Suprapubic skin (tissue), 4 donors: ENCODE results near the gene GPM6B. TPM values are rescaled to one million over a fixed set of nuclear protein-coding genes. Genes with fewer than 3 reads are reported as not detected.

Experiments used
- DNase-seq, 2 donors: peaks; one replicate each; pipeline ENCODE4 v3.0.0-alpha.2; 2019; ENCODE audit warnings: low spot score in 2 of 2
- H3K27ac ChIP-seq: fragments of 200-600 bp; sonication (generic); one replicate; pipeline ENCODE4 v1.5.1; 2019
- H3K27me3 ChIP-seq: fragments of 200-600 bp; sonication (generic); one replicate; pipeline ENCODE4 v1.5.1; 2019
- H3K36me3 ChIP-seq: fragments of 200-600 bp; sonication (generic); one replicate; pipeline ENCODE4 v1.5.1; 2019
- H3K4me1 ChIP-seq: fragments of 200-600 bp; sonication (generic); one replicate; pipeline ENCODE4 v1.5.1; 2019
- H3K4me3 ChIP-seq: fragments of 200-600 bp; sonication (generic); one replicate; pipeline ENCODE4 v1.5.1; 2019; ENCODE audit warnings: mild to moderate bottlenecking
- H3K9me3 ChIP-seq: fragments of 200-600 bp; sonication (generic); one replicate; pipeline ENCODE4 v1.5.1; 2019
- CTCF ChIP-seq, 2 donors: fragments of 200-600 bp in 1 of 2; fragments of 450-650 bp in 1 of 2; sonication (generic) in 1 of 2; IDR thresholded peaks; one replicate each; pipeline ENCODE4 v1.5.1; 2016 to 2019; ENCODE audit warnings: antibody characterized with exemption in 2 of 2, mild to moderate bottlenecking in 1 of 2, moderate library complexity in 1 of 2
- EP300 ChIP-seq: sonication (generic); formaldehyde crosslinking; IDR thresholded peaks from one replicate; pipeline ENCODE4 v1.6.1; 2017; ENCODE audit warnings: antibody characterized with exemption
- POLR2A ChIP-seq, 2 donors: fragments of 450-650 bp; IDR thresholded peaks; one replicate each; pipeline ENCODE4 v1.6.1; 2017; ENCODE audit warnings: antibody characterized with exemption in 2 of 2, mild to moderate bottlenecking in 2 of 2, moderate library complexity in 2 of 2
- POLR2AphosphoS5 ChIP-seq, 3 donors: sonication (generic); formaldehyde crosslinking; IDR thresholded peaks; one replicate each; pipeline ENCODE4 v1.6.1; 2017; ENCODE audit warnings: antibody characterized with exemption in 3 of 3
- WGBS: methylation state at CpG from one replicate; pipeline ENCODE4 v1.1.5; 2018; 5-methylcytosine and 5-hydroxymethylcytosine counted together
- total RNA-seq, 4 donors: library from RNA; depleted of rRNA; stranded (reverse); fragments of >200 nt; gene quantifications; one replicate each; pipeline ENCODE4 v1.1.0, GENCODE V29; 2016

The GPM6B gene
- total RNA-seq, 4 donors from 2014 or later = 6.6 to 21.7 (median 13.8) TPM

- H3K4me3 ChIP-seq = no peak overlapping the region
- no peaks in the 10 kb centered on the region for H3K27me3 ChIP-seq
- H3K27ac ChIP-seq = no peak overlapping the region
- no peaks in the 10 kb centered on the region for H3K9me3 ChIP-seq
- H3K4me1 ChIP-seq = no peaks in the 10 kb centered on the region
- H3K36me3 ChIP-seq = no peaks in the 10 kb centered on the region
- no peak for TF ChIP-seq POLR2AphosphoS5 (IDR thresholded peaks at IDR 0.05)
- TF ChIP-seq CTCF (IDR thresholded peaks at IDR 0.05) = no peak
- no peak for TF ChIP-seq EP300
- TF ChIP-seq POLR2A (IDR thresholded peaks at IDR 0.05) = no peak
- DNase-seq = no peak
Observed at GRCh38 chrX:13808865-13809264, 8.0 kb downstream of the GPM6B start.

- no peaks in the 10 kb centered on the region for H3K4me1 ChIP-seq
- no peak for DNase-seq
- no peaks in the 10 kb centered on the region for H3K9me3 ChIP-seq
- 75% methylated on average over 4 of the region's 4 CpGs for WGBS
- TF ChIP-seq POLR2AphosphoS5 (IDR thresholded peaks at IDR 0.05) (no peak), CTCF (IDR thresholded peaks at IDR 0.05) (no peak), EP300 (no peak), POLR2A (IDR thresholded peaks at IDR 0.05) (no peak)
- no peak overlapping the region for H3K27ac ChIP-seq
- no peaks in the 10 kb centered on the region for H3K36me3 ChIP-seq
- H3K4me3 ChIP-seq = no peak overlapping the region
- no peaks in the 10 kb centered on the region for H3K27me3 ChIP-seq
Observed at GRCh38 chrX:13808293-13808692, 8.6 kb downstream of the GPM6B start.

GRCh38 chrX:13805241-13805640 is 11.7 kb downstream of the GPM6B start:
- Histone ChIP-seq H3K4me1 (no peaks in the 10 kb centered on the region), H3K4me3 (no peak overlapping the region), H3K27ac (no peak overlapping the region), H3K27me3 (no peaks in the 10 kb centered on the region), H3K36me3 (no peaks in the 10 kb centered on the region), H3K9me3 (no peaks in the 10 kb centered on the region)
- no peak for DNase-seq
- TF ChIP-seq POLR2AphosphoS5 (IDR thresholded peaks at IDR 0.05) = no peak
- no peak for TF ChIP-seq EP300
- TF ChIP-seq POLR2A (IDR thresholded peaks at IDR 0.05) = no peak
- no peak for TF ChIP-seq CTCF (IDR thresholded peaks at IDR 0.05)
- whole genome bisulfite sequencing = 65% methylated on average over 2 of the region's 2 CpGs

GRCh38 chrX:13803116-13803515 is 13.8 kb downstream of the GPM6B start:
- no peak for TF ChIP-seq EP300
- TF ChIP-seq POLR2AphosphoS5 (IDR thresholded peaks at IDR 0.05) = no peak
- TF ChIP-seq CTCF (IDR thresholded peaks at IDR 0.05) = no peak
- TF ChIP-seq POLR2A (IDR thresholded peaks at IDR 0.05) = no peak
- Histone ChIP-seq H3K27ac (no peak overlapping the region), H3K36me3 (no peaks in the 10 kb centered on the region), H3K9me3 (no peaks in the 10 kb centered on the region), H3K4me3 (no peak overlapping the region), H3K4me1 (no peaks in the 10 kb centered on the region), H3K27me3 (no peaks in the 10 kb centered on the region)
- DNase-seq = no peak
- WGBS = 46% methylated on average over 2 of the region's 6 CpGs

GRCh38 chrX:13798184-13798583 is 18.7 kb downstream of the GPM6B start:
- Histone ChIP-seq H3K36me3 (no peaks in the 10 kb centered on the region), H3K4me1 (no peaks in the 10 kb centered on the region), H3K9me3 (no peaks in the 10 kb centered on the region), H3K27ac (no peak overlapping the region), H3K4me3 (no peak overlapping the region), H3K27me3 (no peaks in the 10 kb centered on the region)
- no peak for TF ChIP-seq POLR2AphosphoS5 (IDR thresholded peaks at IDR 0.05)
- no peak for TF ChIP-seq EP300
- no peak for TF ChIP-seq CTCF (IDR thresholded peaks at IDR 0.05)
- no peak for TF ChIP-seq POLR2A (IDR thresholded peaks at IDR 0.05)
- 95% methylated on average over 4 of the region's 4 CpGs for WGBS
- no peak for DNase-seq
